Measurements from ENCODE around the gene SUGCT.
"Not testable (repeated sequence)": the region's sequence is repeated elsewhere in the genome, so short reads cannot be mapped to it uniquely, and the experiment has no call there.

- TF ChIP-seq CTCF (conservative IDR thresholded peaks at IDR 0.05; ENCODE audit: low read length); EZH2phosphoT487 (IDR thresholded peaks at IDR 0.05; ENCODE audit: borderline replicate concordance): not testable (repeated sequence)
Measured at GRCh38 chr7:40148247-40148580, 13.4 kb downstream of the SUGCT start.
